SK-N-SH (cell line): ENCODE data around the gene PDE9A. TPM values are rescaled to one million over a fixed set of nuclear protein-coding genes. Genes with fewer than 3 reads are reported as not detected.

ENCODE experiments used
- CTCF ChIA-PET: fragments of 300-600, 350-600 bp; formaldehyde crosslinking; extraction: SDS; loops from one replicate; lab custom pipeline; 2021; lab: Yijun Ruan, JAX
- POLR2A ChIA-PET: fragments of 350-600 bp; sonication (Branson Sonifier 250); formaldehyde crosslinking; extraction: SDS; loops from one replicate; lab custom pipeline; 2020; ENCODE audit warnings: antibody characterized with exemption, inconsistent platforms; lab: Yijun Ruan, JAX
- DNase-seq: peaks from one replicate; pipeline ENCODE4 v3.0.0; 2012
- H2AFZ ChIP-seq: fragments of 200-600 bp; sonication (generic); 2 replicates; pipeline ENCODE4 v1.8.1; 2016; ENCODE audit warnings: antibody characterized with exemption, mild to moderate bottlenecking, low read depth
- H3F3A ChIP-seq: fragments of 200-600 bp; sonication (generic); replicated peaks from 2 replicates; pipeline ENCODE3; 2016; ENCODE audit warnings: antibody characterized with exemption, mild to moderate bottlenecking; ENCODE audit not compliant: insufficient read depth
- H3K27ac ChIP-seq, 2 experiments: fragments of 200-500 bp in 1 of 2; fragments of 200-600 bp in 1 of 2; sonication (Bioruptor generic) in 1 of 2; sonication (generic), shearing (Covaris generic) in 1 of 2; 2 replicates each; pipeline versions ENCODE4 v1.5.1 to v1.6.1; 2014 to 2016; ENCODE audit warnings: low read depth in 2 of 2, inconsistent platforms in 1 of 2, low read length in 1 of 2, mild to moderate bottlenecking in 1 of 2, mixed read lengths in 1 of 2
- H3K27me3 ChIP-seq: fragments of 200-600 bp; sonication (generic), shearing (Covaris generic); 2 replicates; pipeline ENCODE4 v1.6.1; 2016; ENCODE audit warnings: mixed run types; ENCODE audit not compliant: insufficient read depth
- H3K36me3 ChIP-seq, 2 experiments: fragments of 200-500 bp in 1 of 2; fragments of 200-600 bp in 1 of 2; sonication (Bioruptor generic) in 1 of 2; sonication (generic) in 1 of 2; replicated peaks in 1 of 2; 2 replicates each; pipeline versions ENCODE3 to v1.5.1; 2014 to 2016; ENCODE audit warnings: low read length in 1 of 2, mild to moderate bottlenecking in 1 of 2; ENCODE audit not compliant: insufficient read depth in 2 of 2, control insufficient read depth in 1 of 2
- H3K4me1 ChIP-seq, 2 experiments: fragments of 200-500 bp in 1 of 2; fragments of 200-600 bp in 1 of 2; sonication (Bioruptor generic) in 1 of 2; sonication (generic), shearing (Covaris generic) in 1 of 2; 2 replicates each; pipeline versions ENCODE4 v1.5.1 to v1.6.1; 2014 to 2016; ENCODE audit warnings: low read depth in 1 of 2, low read length in 1 of 2, mixed run types in 1 of 2; ENCODE audit not compliant: insufficient read depth in 2 of 2, control insufficient read depth in 1 of 2
- H3K4me2 ChIP-seq: fragments of 200-600 bp; sonication (generic), shearing (Covaris generic); 2 replicates; pipeline ENCODE4 v1.6.1; 2017; ENCODE audit warnings: mixed run types
- H3K4me3 ChIP-seq, 2 experiments: fragments of 200-500 bp in 1 of 2; fragments of 200-600 bp in 1 of 2; sonication (Bioruptor generic) in 1 of 2; sonication (generic), shearing (Covaris generic) in 1 of 2; 2 replicates each; pipeline versions ENCODE4 v1.5.1 to v1.8.1; 2014 to 2016; ENCODE audit warnings: low read depth in 2 of 2, inconsistent platforms in 1 of 2, low read length in 1 of 2, mild to moderate bottlenecking in 1 of 2, mixed read lengths in 1 of 2, moderate library complexity in 1 of 2
- H3K79me2 ChIP-seq: fragments of 200-600 bp; sonication (generic); 2 replicates; pipeline ENCODE4 v1.8.1; 2017; ENCODE audit warnings: mild to moderate bottlenecking; ENCODE audit not compliant: insufficient read depth
- H3K9ac ChIP-seq: fragments of 200-600 bp; sonication (generic); 2 replicates; pipeline ENCODE4 v1.6.1; 2017; ENCODE audit warnings: mixed run types
- H3K9me2 ChIP-seq: fragments of 200-600 bp; sonication (generic); 2 replicates; pipeline ENCODE4 v1.6.1; 2017; ENCODE audit warnings: mixed run types
- H3K9me3 ChIP-seq: fragments of 200-600 bp; sonication (generic); 2 replicates; pipeline ENCODE4 v1.6.1; 2017; ENCODE audit warnings: mixed run types, mild to moderate bottlenecking, moderate library complexity
- H4K20me1 ChIP-seq: fragments of 200-600 bp; sonication (generic); 2 replicates; pipeline ENCODE4 v1.6.1; 2017; ENCODE audit warnings: mild to moderate bottlenecking, mixed run types; ENCODE audit not compliant: insufficient read depth
- ELF1 ChIP-seq: IDR thresholded peaks from 2 replicates; pipeline ENCODE4 v1.4.0; 2012
- FOXJ3 ChIP-seq: sonication (generic); formaldehyde crosslinking; IDR thresholded peaks from 2 replicates; pipeline ENCODE4 v1.5.1; 2020; ENCODE audit warnings: mild to moderate bottlenecking, missing genetic modification reagents
- MEF2A ChIP-seq: IDR thresholded peaks from 2 replicates; pipeline ENCODE4 v1.4.0; 2012; ENCODE audit warnings: low read depth, borderline replicate concordance
- NFIC ChIP-seq: IDR thresholded peaks from 2 replicates; pipeline ENCODE4 v1.4.0; 2012; ENCODE audit warnings: borderline replicate concordance
- NRF1 ChIP-seq: IDR thresholded peaks from 2 replicates; pipeline ENCODE4 v1.6.1; 2012; ENCODE audit warnings: low read depth, mild to moderate bottlenecking, low read length
- POLR2AphosphoS5 ChIP-seq: IDR thresholded peaks from 2 replicates; pipeline ENCODE4 v1.6.1; 2012; ENCODE audit warnings: low read depth, low read length
- RFX5 ChIP-seq: IDR thresholded peaks from 2 replicates; pipeline ENCODE4 v1.6.1; 2012; ENCODE audit warnings: mild to moderate bottlenecking, improper control_type of control experiment, low read length
- RXRA ChIP-seq: IDR thresholded peaks from 2 replicates; pipeline ENCODE4 v1.4.0; 2012; ENCODE audit warnings: low read depth, mild to moderate bottlenecking, borderline replicate concordance
- SIN3A ChIP-seq: IDR thresholded peaks from 2 replicates; pipeline ENCODE4 v1.6.1; 2012; ENCODE audit warnings: low read depth, mild to moderate bottlenecking, low read length, moderate library complexity, borderline replicate concordance
- TAF1 ChIP-seq: IDR thresholded peaks from 2 replicates; pipeline ENCODE4 v1.6.1; 2012; ENCODE audit warnings: low read depth, mild to moderate bottlenecking, low read length, moderate library complexity, borderline replicate concordance
- TCF12 ChIP-seq: IDR thresholded peaks from 2 replicates; pipeline ENCODE4 v1.4.0; 2012
- WGBS: methylation state at CpG from one replicate; pipeline ENCODE4 v1.1.6; 2017; ENCODE audit warnings: low lambda C conversion rate; 5-methylcytosine and 5-hydroxymethylcytosine counted together
- polyA plus RNA-seq, 3 experiments: library from polyadenylated mRNA; depleted of rRNA; stranded (reverse); fragments of >200 nt; gene quantifications; 2 replicates each; pipeline ENCODE4 v1.2.3, GENCODE V29; 2012
- TF ChIP-seq, protein P1 (sequence below): IDR thresholded peaks from 2 replicates; pipeline ENCODE4 v1.6.1; 2012; ENCODE audit warnings: mild to moderate bottlenecking, low read depth, low read length, moderate library complexity

Gene PDE9A
- polyA plus RNA-seq, 1 of the 3 experiments (the other 2 are of a cell fraction), result 0.28 TPM

DNA sequence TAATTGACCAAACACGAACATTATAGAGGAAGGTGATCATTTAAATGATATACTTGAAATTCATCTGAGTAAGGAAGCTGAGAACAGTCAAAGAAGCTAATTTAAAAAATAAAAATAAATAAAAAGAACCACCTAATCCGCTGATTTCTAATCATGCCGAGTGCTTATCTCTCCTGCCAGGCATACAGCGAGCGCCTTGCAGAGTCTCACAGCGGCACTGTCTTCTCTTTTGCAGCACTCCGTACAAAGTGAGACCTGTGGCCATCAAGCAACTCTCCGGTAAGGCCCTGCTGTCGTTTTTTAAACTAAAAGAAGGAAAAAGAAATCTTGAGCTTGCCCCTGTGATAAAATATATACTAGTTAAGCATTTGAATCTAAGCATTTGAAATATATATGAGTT lies 45.3 kb downstream of the PDE9A start:
- H3K9me2 ChIP-seq, result no peaks in the 10 kb centered on the region
- CTCF ChIA-PET, result no interaction called here
- no peaks in the 10 kb centered on the region for H4K20me1 ChIP-seq
- DNase-seq, result no peak
- H3K9ac ChIP-seq, result no peak overlapping the region
- no peaks in the 10 kb centered on the region for H3K4me1 ChIP-seq
- H3F3A ChIP-seq, result no peaks in the 10 kb centered on the region
- 61% methylated on average over 9 of the region's 9 CpGs for WGBS
- no peak overlapping the region for H2AFZ ChIP-seq
- no peak for TF ChIP-seq MEF2A
- TF ChIP-seq FOXJ3 (CRISPR knock-in tag), result no peak
- no peak for TF ChIP-seq POLR2AphosphoS5
- H3K27me3 ChIP-seq, result no peaks in the 10 kb centered on the region
- H3K27ac ChIP-seq, result no peak overlapping the region
- no peaks in the 10 kb centered on the region for H3K79me2 ChIP-seq
- H3K4me3 ChIP-seq, result no peak overlapping the region
- no peaks in the 10 kb centered on the region for H3K9me3 ChIP-seq
- no peaks in the 10 kb centered on the region for H3K36me3 ChIP-seq
- no peak overlapping the region for H3K4me2 ChIP-seq
- POLR2A ChIA-PET, result no interaction called here

DNA sequence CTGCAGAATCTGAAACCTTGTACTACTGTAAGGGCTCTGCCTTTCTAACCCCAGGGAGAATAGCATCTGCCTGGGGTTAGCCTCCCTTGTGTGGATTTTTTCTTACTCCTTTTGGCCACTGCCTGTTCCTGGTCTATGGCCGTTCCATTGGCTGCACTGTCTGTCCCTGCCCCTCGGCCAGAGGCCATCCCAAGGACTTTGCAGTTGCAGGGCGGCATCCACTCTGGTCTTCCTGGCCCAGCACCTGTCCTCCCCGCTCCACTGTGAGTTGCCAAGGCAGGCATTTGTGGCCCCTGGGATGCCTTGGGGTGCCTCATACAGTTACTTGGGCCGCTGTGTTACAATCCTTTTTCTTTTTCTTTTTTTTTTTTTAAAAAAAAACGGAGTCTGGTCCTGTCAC lies 45.8 kb downstream of the PDE9A start:
- ChIA-PET CTCF (no interaction called here), POLR2A (no interaction called here)
- Histone ChIP-seq H3F3A (no peaks in the 10 kb centered on the region), H3K4me3 (no peak overlapping the region), H3K9ac (no peak overlapping the region), H3K36me3 (no peaks in the 10 kb centered on the region), H3K9me2 (no peaks in the 10 kb centered on the region), H3K79me2 (no peaks in the 10 kb centered on the region), H3K4me1 (no peaks in the 10 kb centered on the region), H3K4me2 (no peak overlapping the region), H3K27ac (no peak overlapping the region), H4K20me1 (no peaks in the 10 kb centered on the region), H3K9me3 (no peaks in the 10 kb centered on the region), H2AFZ (no peak overlapping the region), H3K27me3 (no peaks in the 10 kb centered on the region)
- whole genome bisulfite sequencing, result 46% methylated on average over 5 of the region's 6 CpGs
- TF ChIP-seq RXRA (no peak), TCF12 (no peak), SIN3A (no peak), RFX5 (no peak), ELF1 (no peak), NFIC (no peak), TAF1 (no peak), NRF1 (no peak)
- TF ChIP-seq, protein P1, sequence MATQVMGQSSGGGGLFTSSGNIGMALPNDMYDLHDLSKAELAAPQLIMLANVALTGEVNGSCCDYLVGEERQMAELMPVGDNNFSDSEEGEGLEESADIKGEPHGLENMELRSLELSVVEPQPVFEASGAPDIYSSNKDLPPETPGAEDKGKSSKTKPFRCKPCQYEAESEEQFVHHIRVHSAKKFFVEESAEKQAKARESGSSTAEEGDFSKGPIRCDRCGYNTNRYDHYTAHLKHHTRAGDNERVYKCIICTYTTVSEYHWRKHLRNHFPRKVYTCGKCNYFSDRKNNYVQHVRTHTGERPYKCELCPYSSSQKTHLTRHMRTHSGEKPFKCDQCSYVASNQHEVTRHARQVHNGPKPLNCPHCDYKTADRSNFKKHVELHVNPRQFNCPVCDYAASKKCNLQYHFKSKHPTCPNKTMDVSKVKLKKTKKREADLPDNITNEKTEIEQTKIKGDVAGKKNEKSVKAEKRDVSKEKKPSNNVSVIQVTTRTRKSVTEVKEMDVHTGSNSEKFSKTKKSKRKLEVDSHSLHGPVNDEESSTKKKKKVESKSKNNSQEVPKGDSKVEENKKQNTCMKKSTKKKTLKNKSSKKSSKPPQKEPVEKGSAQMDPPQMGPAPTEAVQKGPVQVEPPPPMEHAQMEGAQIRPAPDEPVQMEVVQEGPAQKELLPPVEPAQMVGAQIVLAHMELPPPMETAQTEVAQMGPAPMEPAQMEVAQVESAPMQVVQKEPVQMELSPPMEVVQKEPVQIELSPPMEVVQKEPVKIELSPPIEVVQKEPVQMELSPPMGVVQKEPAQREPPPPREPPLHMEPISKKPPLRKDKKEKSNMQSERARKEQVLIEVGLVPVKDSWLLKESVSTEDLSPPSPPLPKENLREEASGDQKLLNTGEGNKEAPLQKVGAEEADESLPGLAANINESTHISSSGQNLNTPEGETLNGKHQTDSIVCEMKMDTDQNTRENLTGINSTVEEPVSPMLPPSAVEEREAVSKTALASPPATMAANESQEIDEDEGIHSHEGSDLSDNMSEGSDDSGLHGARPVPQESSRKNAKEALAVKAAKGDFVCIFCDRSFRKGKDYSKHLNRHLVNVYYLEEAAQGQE, result no peak
- DNase-seq, result no peak
